ENCODE results near the gene SUFU.

- TF ChIP-seq POLR2A (IDR thresholded peaks at IDR 0.05; ENCODE audit: low read length) (no peak), GATA1 (IDR thresholded peaks at IDR 0.05; ENCODE audit: low read depth, low read length) (no peak)
Measured at GRCh38 chr10:102670065-102670670, 166.4 kb downstream of the SUFU start.

Data from erythroblast (primary cell).